Measurements from ENCODE around the gene FAM174B.

The FAM174B gene

DNA sequence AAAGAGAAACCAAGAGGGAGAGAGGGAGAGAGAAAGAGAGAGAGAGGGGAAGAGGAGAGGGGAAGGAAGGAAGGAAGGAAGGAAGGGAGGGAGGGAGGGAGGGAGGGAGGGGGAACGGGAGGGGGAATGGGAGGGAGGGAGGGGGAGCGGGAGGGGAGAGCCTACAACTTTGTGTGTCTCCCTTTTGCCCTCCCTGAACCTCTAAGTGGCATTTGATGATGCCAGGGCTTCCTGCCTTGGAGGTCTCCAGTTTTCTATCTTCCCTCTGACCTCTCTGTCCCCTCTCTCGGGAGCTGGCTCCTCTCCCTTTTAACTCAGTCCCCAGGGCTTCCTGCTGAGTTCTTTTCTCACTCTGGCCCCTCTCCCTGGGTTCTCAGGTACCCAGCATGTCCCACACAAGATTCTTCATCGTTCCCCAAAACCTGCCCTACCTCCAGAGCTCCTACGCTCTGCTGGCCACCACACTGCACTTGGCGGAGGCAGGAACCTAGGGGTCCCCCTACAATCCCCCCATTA, 12.5 kb upstream of the FAM174B start:
- TF ChIP-seq, protein P1, sequence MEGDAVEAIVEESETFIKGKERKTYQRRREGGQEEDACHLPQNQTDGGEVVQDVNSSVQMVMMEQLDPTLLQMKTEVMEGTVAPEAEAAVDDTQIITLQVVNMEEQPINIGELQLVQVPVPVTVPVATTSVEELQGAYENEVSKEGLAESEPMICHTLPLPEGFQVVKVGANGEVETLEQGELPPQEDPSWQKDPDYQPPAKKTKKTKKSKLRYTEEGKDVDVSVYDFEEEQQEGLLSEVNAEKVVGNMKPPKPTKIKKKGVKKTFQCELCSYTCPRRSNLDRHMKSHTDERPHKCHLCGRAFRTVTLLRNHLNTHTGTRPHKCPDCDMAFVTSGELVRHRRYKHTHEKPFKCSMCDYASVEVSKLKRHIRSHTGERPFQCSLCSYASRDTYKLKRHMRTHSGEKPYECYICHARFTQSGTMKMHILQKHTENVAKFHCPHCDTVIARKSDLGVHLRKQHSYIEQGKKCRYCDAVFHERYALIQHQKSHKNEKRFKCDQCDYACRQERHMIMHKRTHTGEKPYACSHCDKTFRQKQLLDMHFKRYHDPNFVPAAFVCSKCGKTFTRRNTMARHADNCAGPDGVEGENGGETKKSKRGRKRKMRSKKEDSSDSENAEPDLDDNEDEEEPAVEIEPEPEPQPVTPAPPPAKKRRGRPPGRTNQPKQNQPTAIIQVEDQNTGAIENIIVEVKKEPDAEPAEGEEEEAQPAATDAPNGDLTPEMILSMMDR (IDR thresholded peaks at IDR 0.05; ENCODE audit: borderline replicate concordance, extremely low read depth, low read length, poor library complexity, severe bottlenecking): no peak
- no peak for TF ChIP-seq EZH2 (IDR thresholded peaks at IDR 0.05; ENCODE audit: borderline replicate concordance, low read depth, low read length, severe bottlenecking)
- Histone ChIP-seq H3K27me3 (ENCODE audit: insufficient read depth, low read length, poor library complexity) (peaks cover 8% of the 10 kb centered on the region), H3K9ac (ENCODE audit: low read depth, low read length) (no peak overlapping the region), H3K36me3 (ENCODE audit: insufficient read depth, low read length) (no peaks in the 10 kb centered on the region), H3K79me2 (ENCODE audit: insufficient read depth, low read length) (no peaks in the 10 kb centered on the region), H3K4me2 (ENCODE audit: insufficient read depth, low read length) (no peak overlapping the region), H3K4me3 (ENCODE audit: low read depth in 1 of 2, low read length in 2 of 2) (no peak overlapping the region), H3K4me1 (ENCODE audit: insufficient read depth, low read length) (no peaks in the 10 kb centered on the region), H4K20me1 (ENCODE audit: insufficient read depth, low read length) (no peaks in the 10 kb centered on the region), H2AFZ (ENCODE audit: low read depth, low read length) (no peak overlapping the region), H3K9me3 (ENCODE audit: insufficient read depth, low read length, severe bottlenecking) (no peaks in the 10 kb centered on the region), H3K27ac (ENCODE audit: low read length) (no peak overlapping the region)
- no peak for ATAC-seq (ENCODE audit: insufficient read depth, low read depth)
- no peak for DNase-seq

DNA sequence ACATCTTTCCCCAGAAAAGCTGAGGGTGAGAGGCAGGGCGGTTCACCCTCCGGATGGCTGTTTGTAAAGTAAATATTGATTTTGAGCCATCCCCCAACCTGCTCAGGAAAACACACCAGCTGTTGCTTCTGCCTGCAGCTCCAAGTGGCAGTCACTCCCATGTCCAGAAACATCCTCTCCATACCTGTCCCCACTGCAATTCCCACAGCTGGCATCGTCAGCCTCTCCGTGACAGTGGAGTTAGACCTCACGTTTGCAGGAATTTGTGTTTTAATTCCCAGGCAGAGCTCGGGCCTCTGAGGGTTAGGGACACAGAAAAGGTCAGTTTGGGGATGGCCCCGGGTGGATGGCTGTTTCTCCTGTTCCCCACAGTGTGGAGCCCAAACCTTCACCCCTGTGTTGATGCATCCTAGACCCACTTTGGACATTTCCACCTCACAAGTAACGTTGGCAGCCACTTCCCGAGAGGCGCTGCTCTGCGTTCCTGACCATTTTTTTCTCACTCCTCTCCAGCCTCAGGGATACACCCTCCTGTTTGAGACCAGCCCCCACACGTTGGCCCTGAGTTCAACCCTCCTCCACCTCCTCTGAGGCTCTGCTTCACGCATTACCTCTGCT, 11.8 kb upstream of the FAM174B start:
- TF ChIP-seq, protein P1 (IDR thresholded peaks at IDR 0.05; ENCODE audit: borderline replicate concordance, extremely low read depth, low read length, poor library complexity, severe bottlenecking): no peak
- TF ChIP-seq EZH2 (IDR thresholded peaks at IDR 0.05; ENCODE audit: borderline replicate concordance, low read depth, low read length, severe bottlenecking): no peak
- Histone ChIP-seq H2AFZ (ENCODE audit: low read depth, low read length) (no peak overlapping the region), H3K9ac (ENCODE audit: low read depth, low read length) (no peak overlapping the region), H4K20me1 (ENCODE audit: insufficient read depth, low read length) (no peaks in the 10 kb centered on the region), H3K4me1 (ENCODE audit: insufficient read depth, low read length) (no peaks in the 10 kb centered on the region), H3K27ac (ENCODE audit: low read length) (no peak overlapping the region), H3K36me3 (ENCODE audit: insufficient read depth, low read length) (no peaks in the 10 kb centered on the region), H3K4me3 (ENCODE audit: low read depth in 1 of 2, low read length in 2 of 2) (no peak overlapping the region), H3K9me3 (ENCODE audit: insufficient read depth, low read length, severe bottlenecking) (no peaks in the 10 kb centered on the region), H3K27me3 (ENCODE audit: insufficient read depth, low read length, poor library complexity) (peaks cover 8% of the 10 kb centered on the region), H3K4me2 (ENCODE audit: insufficient read depth, low read length) (no peak overlapping the region), H3K79me2 (ENCODE audit: insufficient read depth, low read length) (no peaks in the 10 kb centered on the region)
- ATAC-seq (ENCODE audit: insufficient read depth, low read depth): no peak
- DNase-seq: no peak

DNA sequence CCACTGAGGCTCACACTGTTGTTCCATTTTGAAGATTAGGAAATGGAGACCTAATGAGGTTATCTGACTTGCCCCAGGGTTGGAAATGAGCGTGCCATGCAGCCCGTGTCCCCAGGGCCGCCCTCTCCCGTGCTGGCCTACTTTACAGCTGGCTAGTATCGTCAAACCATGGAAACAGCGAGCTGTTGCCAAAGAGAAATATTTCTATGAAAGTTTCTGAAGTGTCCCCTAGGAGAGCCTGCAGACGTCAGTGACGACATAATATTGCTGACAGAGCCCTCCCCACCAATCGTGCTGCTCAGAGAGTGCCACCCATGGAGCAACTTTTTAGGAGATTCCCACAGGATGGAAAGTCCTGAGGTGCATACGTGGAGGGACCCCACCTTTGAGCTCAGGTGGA, 11.2 kb upstream of the FAM174B start:
- Histone ChIP-seq H4K20me1 (ENCODE audit: insufficient read depth, low read length) (no peaks in the 10 kb centered on the region), H3K9me3 (ENCODE audit: insufficient read depth, low read length, severe bottlenecking) (no peaks in the 10 kb centered on the region), H3K4me3 (ENCODE audit: low read depth in 1 of 2, low read length in 2 of 2) (no peak overlapping the region), H3K27ac (ENCODE audit: low read length) (no peak overlapping the region), H3K36me3 (ENCODE audit: insufficient read depth, low read length) (no peaks in the 10 kb centered on the region), H3K9ac (ENCODE audit: low read depth, low read length) (no peak overlapping the region), H3K4me1 (ENCODE audit: insufficient read depth, low read length) (no peaks in the 10 kb centered on the region), H3K79me2 (ENCODE audit: insufficient read depth, low read length) (no peaks in the 10 kb centered on the region), H3K27me3 (ENCODE audit: insufficient read depth, low read length, poor library complexity) (peaks cover 8% of the 10 kb centered on the region), H3K4me2 (ENCODE audit: insufficient read depth, low read length) (no peak overlapping the region), H2AFZ (ENCODE audit: low read depth, low read length) (no peak overlapping the region)
- TF ChIP-seq, protein P1 (IDR thresholded peaks at IDR 0.05; ENCODE audit: borderline replicate concordance, extremely low read depth, low read length, poor library complexity, severe bottlenecking): no peak
- TF ChIP-seq EZH2 (IDR thresholded peaks at IDR 0.05; ENCODE audit: borderline replicate concordance, low read depth, low read length, severe bottlenecking): no peak
- DNase-seq (no peak), ATAC-seq (ENCODE audit: insufficient read depth, low read depth) (no peak)

All from DND-41 (cell line).